ENCODE measurements around the gene HS1BP3. TPM values are rescaled to one million over a fixed set of nuclear protein-coding genes. Genes with fewer than 3 reads are reported as not detected.

HS1BP3 gene
- total and polyA plus RNA-seq, 2 of the 4 experiments (the other 2 are of a cell fraction): 9.0 to 14.8 TPM

DNA sequence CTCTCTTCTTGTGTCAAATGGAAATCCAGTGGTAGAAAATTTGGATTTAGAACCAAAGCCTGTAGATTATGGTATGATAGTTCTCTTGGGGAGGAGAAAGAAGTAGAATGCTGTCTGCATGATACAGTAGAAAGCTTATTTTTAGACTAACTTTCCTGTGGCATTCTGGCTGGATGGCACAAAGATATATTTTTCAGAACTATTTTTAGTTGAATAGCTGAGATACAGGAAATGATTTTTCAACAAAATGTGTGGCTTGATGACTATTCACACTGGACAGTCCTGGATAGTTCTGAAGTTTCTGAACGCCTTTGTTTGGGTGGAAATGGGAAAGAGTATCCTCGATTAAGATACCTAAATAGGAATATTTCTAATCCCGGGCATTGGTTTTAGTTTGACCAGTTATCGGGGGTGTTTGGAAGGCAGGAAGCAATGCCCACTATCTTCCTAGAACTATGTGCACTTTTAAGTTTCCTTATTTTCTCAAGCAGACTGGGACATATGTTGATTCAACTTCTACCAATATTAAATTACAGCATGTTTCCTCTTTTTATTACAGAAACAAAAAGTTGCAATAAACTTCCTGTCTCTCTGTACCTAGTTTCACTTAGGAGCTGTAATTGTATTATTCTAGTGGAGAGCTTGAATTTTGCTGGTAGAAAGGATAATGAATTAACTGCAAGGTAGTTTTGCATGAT is 48.2 kb upstream of the HS1BP3 start (continued):
- no peak for TF ChIP-seq CEBPB (IDR thresholded peaks at IDR 0.05; ENCODE audit: low read depth, low read length)

DNA sequence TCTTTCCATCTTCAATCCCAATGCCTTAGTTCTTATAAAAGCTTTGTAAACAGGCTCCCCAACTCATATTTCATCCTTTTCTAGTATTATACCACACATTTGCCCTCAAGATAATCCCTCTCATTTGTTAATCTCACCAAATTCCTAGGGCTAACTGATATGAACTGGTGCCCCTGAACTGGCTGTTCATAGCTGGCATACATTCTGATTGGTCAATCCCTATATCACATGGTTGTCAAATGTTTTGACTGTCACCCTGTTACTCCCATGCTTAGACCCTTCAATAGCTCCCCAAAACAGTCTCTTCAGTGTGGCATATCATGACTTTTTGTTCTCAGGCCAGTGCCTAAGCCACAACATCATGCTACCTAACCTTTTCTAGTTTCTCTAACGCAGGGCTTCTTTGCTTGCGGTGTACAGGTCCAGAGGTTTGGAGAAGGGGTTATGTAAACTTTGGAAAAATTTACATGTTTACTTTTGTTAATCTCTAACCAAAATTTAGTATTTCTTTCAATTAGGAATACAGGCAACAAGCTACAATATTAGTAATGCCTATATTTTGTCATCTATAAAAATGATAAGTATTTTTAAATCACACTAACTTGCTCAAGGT is 46.5 kb upstream of the HS1BP3 start:
- no peak overlapping the region for H3K4me3 ChIP-seq (ENCODE audit: insufficient read depth, low read depth, low read length)
- DNase-seq: no peak
- no peaks in the 10 kb centered on the region for H3K9me3 ChIP-seq (ENCODE audit: control insufficient read depth, insufficient read depth, low read length)
- no peak overlapping the region for H4K8ac ChIP-seq (ENCODE audit: low read depth in 2 of 2, low read length in 2 of 2)
- no peak overlapping the region for H2BK120ac ChIP-seq (ENCODE audit: low read depth, low read length)
- no peak overlapping the region for H3K18ac ChIP-seq (ENCODE audit: low read depth, low read length)
- dilution Hi-C loops (cut with HindIII; ENCODE audit: low sequenced_read_pairs, unreplicated experiment): loop anchor here (25.0 kb wide), 1 partner anchor 240 kb away; no protein-coding TSS in a partner anchor
- CTCF ChIA-PET: no interaction called here
- H2BK15ac ChIP-seq (ENCODE audit: low read depth, low read length): no peak overlapping the region
- H4K20me1 ChIP-seq (ENCODE audit: insufficient read depth, low read length): no peaks in the 10 kb centered on the region
- peaks cover 4% of the 10 kb centered on the region; the same call in 1 of the 2 replicates for H3K4me1 ChIP-seq (ENCODE audit: control insufficient read depth, insufficient read depth, low read length)
- H2BK5ac ChIP-seq (ENCODE audit: low read depth, low read length, poor library complexity, severe bottlenecking): no peak overlapping the region
- H3K14ac ChIP-seq (replicated peaks; ENCODE audit: low read depth, low read length): no peak overlapping the region
- H3K79me1 ChIP-seq (ENCODE audit: low read depth in 1 of 2, low read length in 2 of 2): 0 out of 4 replicates have a peak, but pooled peaks cover 0 to 3% of the 10 kb centered on the region in 2 experiments
- H3K9me1 ChIP-seq (ENCODE audit: insufficient read depth, low read length): 0 out of 2 replicates have a peak, but pooled peaks cover 3% of the 10 kb centered on the region
- BruUV-seq (replicated peaks): no TSS peak
- TF ChIP-seq MXI1 (IDR thresholded peaks at IDR 0.05; ENCODE audit: borderline replicate concordance, low read depth, low read length) (no peak), CHD1 (IDR thresholded peaks at IDR 0.05; ENCODE audit: low read depth, low read length) (no peak), MAZ (IDR thresholded peaks at IDR 0.05; ENCODE audit: borderline replicate concordance, low read depth, low read length) (no peak), SMC3 (IDR thresholded peaks at IDR 0.05; ENCODE audit: low read depth, low read length) (no peak), RFX5 (IDR thresholded peaks at IDR 0.05; ENCODE audit: low read depth, low read length) (no peak), NFE2L2 (IDR thresholded peaks at IDR 0.05; ENCODE audit: low read depth, low read length) (no peak), RAD21 (IDR thresholded peaks at IDR 0.05; ENCODE audit: low read length) (no peak), FOS (IDR thresholded peaks at IDR 0.05; ENCODE audit: low read depth, low read length) (no peak), RCOR1 (IDR thresholded peaks at IDR 0.05; ENCODE audit: insufficient replicate concordance, low read length) (no peak), BHLHE40 (IDR thresholded peaks at IDR 0.05; ENCODE audit: low read depth, low read length) (no peak), POLR2A (IDR thresholded peaks at IDR 0.05; ENCODE audit: low read depth, low read length) (no peak), MAFK (IDR thresholded peaks at IDR 0.05; ENCODE audit: low read depth, low read length) (no peak), CEBPB (IDR thresholded peaks at IDR 0.05; ENCODE audit: low read depth, low read length) (no peak)
- TF ChIP-seq, protein P1, sequence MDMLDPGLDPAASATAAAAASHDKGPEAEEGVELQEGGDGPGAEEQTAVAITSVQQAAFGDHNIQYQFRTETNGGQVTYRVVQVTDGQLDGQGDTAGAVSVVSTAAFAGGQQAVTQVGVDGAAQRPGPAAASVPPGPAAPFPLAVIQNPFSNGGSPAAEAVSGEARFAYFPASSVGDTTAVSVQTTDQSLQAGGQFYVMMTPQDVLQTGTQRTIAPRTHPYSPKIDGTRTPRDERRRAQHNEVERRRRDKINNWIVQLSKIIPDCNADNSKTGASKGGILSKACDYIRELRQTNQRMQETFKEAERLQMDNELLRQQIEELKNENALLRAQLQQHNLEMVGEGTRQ (IDR thresholded peaks at IDR 0.05; ENCODE audit: low read depth, low read length): no peak
- TF ChIP-seq, protein P2, sequence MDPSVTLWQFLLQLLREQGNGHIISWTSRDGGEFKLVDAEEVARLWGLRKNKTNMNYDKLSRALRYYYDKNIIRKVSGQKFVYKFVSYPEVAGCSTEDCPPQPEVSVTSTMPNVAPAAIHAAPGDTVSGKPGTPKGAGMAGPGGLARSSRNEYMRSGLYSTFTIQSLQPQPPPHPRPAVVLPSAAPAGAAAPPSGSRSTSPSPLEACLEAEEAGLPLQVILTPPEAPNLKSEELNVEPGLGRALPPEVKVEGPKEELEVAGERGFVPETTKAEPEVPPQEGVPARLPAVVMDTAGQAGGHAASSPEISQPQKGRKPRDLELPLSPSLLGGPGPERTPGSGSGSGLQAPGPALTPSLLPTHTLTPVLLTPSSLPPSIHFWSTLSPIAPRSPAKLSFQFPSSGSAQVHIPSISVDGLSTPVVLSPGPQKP (IDR thresholded peaks at IDR 0.05; ENCODE audit: borderline replicate concordance, low read depth, low read length): no peak
- no peak overlapping the region for H2BK20ac ChIP-seq (ENCODE audit: low read depth, low read length)
- POLR2A ChIA-PET (ENCODE audit: unreplicated experiment): no interaction called here
- no peak overlapping the region for H3K56ac ChIP-seq (ENCODE audit: extremely low read depth, insufficient read depth, low read length)
- H3K36me3 ChIP-seq (ENCODE audit: control insufficient read depth, insufficient read depth, low read length): peaks cover 3% of the 10 kb centered on the region; the same call in 1 of the 2 replicates
- H2AK5ac ChIP-seq (ENCODE audit: low read depth, low read length): no peak overlapping the region
- no peak overlapping the region for H3K4ac ChIP-seq (ENCODE audit: low read depth, low read length)
- H3K4me2 ChIP-seq (ENCODE audit: low read depth, low read length): no peak overlapping the region
- intact Hi-C loops (cut with micrococcal nuclease): no loop called here
- no peak overlapping the region for H3K9ac ChIP-seq (ENCODE audit: low read depth, low read length)
- no peak overlapping the region for H4K5ac ChIP-seq (ENCODE audit: low read depth, low read length)
- no peak overlapping the region for H4K91ac ChIP-seq (ENCODE audit: insufficient read depth, low read depth, low read length)
- no peak for ATAC-seq (ENCODE audit: low read depth)
- H3K27me3 ChIP-seq (ENCODE audit: control insufficient read depth, insufficient read depth, low read length): no peaks in the 10 kb centered on the region
- in situ Hi-C loops (cut with MboI; ENCODE audit: low sequenced_read_pairs): no loop called here
- H2AK9ac ChIP-seq (replicated peaks; ENCODE audit: low read depth, low read length, poor library complexity): no peak overlapping the region
- WGBS, 2 experiments (ENCODE audit: extremely low coverage in 2 of 2, insufficient read length in 1 of 2): no CpG with 5 or more reads among the region's 2 CpGs
- no peak overlapping the region for H2AFZ ChIP-seq (replicated peaks; ENCODE audit: low read length, poor library complexity)
- H3K23ac ChIP-seq (ENCODE audit: low read depth, low read length): no peak overlapping the region
- H3K27ac ChIP-seq (ENCODE audit: insufficient read depth, low read length): no peak overlapping the region
